Measurements from ENCODE around the gene USP32.
"Not testable (repeated sequence)": the region's sequence is repeated elsewhere in the genome, so short reads cannot be mapped to it uniquely, and the experiment has no call there.

Gene USP32

GRCh38 chr17:60387666-60388065, 4.3 kb downstream of the USP32 start:
- FAIRE-seq = no peak
- DNase-seq (ENCODE audit: insufficient read length) = no peak
- TF ChIP-seq POLR2AphosphoS5 (IDR thresholded peaks at IDR 0.05; ENCODE audit: low read depth, low read length) (no peak), POLR2A (IDR thresholded peaks at IDR 0.05; ENCODE audit: low read depth, low read length) (no peak), TAF1 (IDR thresholded peaks at IDR 0.05; ENCODE audit: borderline replicate concordance, low read depth, low read length) (no peak)

- FAIRE-seq = no peak
- TF ChIP-seq TAF1 (IDR thresholded peaks at IDR 0.05; ENCODE audit: borderline replicate concordance, low read depth, low read length) (no peak), POLR2A (IDR thresholded peaks at IDR 0.05; ENCODE audit: low read depth, low read length) (no peak), POLR2AphosphoS5 (IDR thresholded peaks at IDR 0.05; ENCODE audit: low read depth, low read length) (no peak)
- no peak for DNase-seq (ENCODE audit: insufficient read length)
These were observed 5.5 kb downstream of the USP32 start for GRCh38 chr17:60386147-60387058.

GRCh38 chr17:60384921-60385320, 7.0 kb downstream of the USP32 start:
- not testable (repeated sequence) for FAIRE-seq; DNase-seq (ENCODE audit: insufficient read length)

- DNase-seq (ENCODE audit: insufficient read length) (no peak), FAIRE-seq (no peak)
- no peak for TF ChIP-seq POLR2AphosphoS5 (IDR thresholded peaks at IDR 0.05; ENCODE audit: low read depth, low read length)
- TF ChIP-seq TAF1 (IDR thresholded peaks at IDR 0.05; ENCODE audit: borderline replicate concordance, low read depth, low read length) = no peak
- no peak for TF ChIP-seq POLR2A (IDR thresholded peaks at IDR 0.05; ENCODE audit: low read depth, low read length)
These were observed 8.6 kb downstream of the USP32 start for GRCh38 chr17:60383379-60383778.

- no peak for DNase-seq (ENCODE audit: insufficient read length)
- no peak for FAIRE-seq
- TF ChIP-seq TAF1 (IDR thresholded peaks at IDR 0.05; ENCODE audit: borderline replicate concordance, low read depth, low read length) (no peak), POLR2AphosphoS5 (IDR thresholded peaks at IDR 0.05; ENCODE audit: low read depth, low read length) (no peak), POLR2A (IDR thresholded peaks at IDR 0.05; ENCODE audit: low read depth, low read length) (no peak)
These were observed 10.0 kb downstream of the USP32 start for GRCh38 chr17:60381958-60382357.

GRCh38 chr17:60379461-60379860, 12.5 kb downstream of the USP32 start:
- FAIRE-seq; DNase-seq (ENCODE audit: insufficient read length): not testable (repeated sequence)

GRCh38 chr17:60378187-60378586, 13.7 kb downstream of the USP32 start:
- not testable (repeated sequence) for FAIRE-seq; DNase-seq (ENCODE audit: insufficient read length)

- no peak for DNase-seq (ENCODE audit: insufficient read length)
- TF ChIP-seq POLR2A (IDR thresholded peaks at IDR 0.05; ENCODE audit: low read depth, low read length) (no peak), TAF1 (IDR thresholded peaks at IDR 0.05; ENCODE audit: borderline replicate concordance, low read depth, low read length) (no peak), POLR2AphosphoS5 (IDR thresholded peaks at IDR 0.05; ENCODE audit: low read depth, low read length) (no peak)
These were observed 19.0 kb downstream of the USP32 start for GRCh38 chr17:60372790-60373483.

GRCh38 chr17:60371818-60372510, 20.0 kb downstream of the USP32 start:
- no peak for TF ChIP-seq TAF1 (IDR thresholded peaks at IDR 0.05; ENCODE audit: borderline replicate concordance, low read depth, low read length)
- TF ChIP-seq POLR2A (IDR thresholded peaks at IDR 0.05; ENCODE audit: low read depth, low read length) = no peak
- no peak for TF ChIP-seq POLR2AphosphoS5 (IDR thresholded peaks at IDR 0.05; ENCODE audit: low read depth, low read length)
- FAIRE-seq (no peak), DNase-seq (ENCODE audit: insufficient read length) (no peak)

More at GRCh38 chr17:60372790-60373483, 19.0 kb downstream of the USP32 start:
- FAIRE-seq = no peak

- TF ChIP-seq POLR2A (IDR thresholded peaks at IDR 0.05; ENCODE audit: low read depth, low read length) (no peak), POLR2AphosphoS5 (IDR thresholded peaks at IDR 0.05; ENCODE audit: low read depth, low read length) (no peak), TAF1 (IDR thresholded peaks at IDR 0.05; ENCODE audit: borderline replicate concordance, low read depth, low read length) (no peak)
- DNase-seq (ENCODE audit: insufficient read length) (no peak), FAIRE-seq (no peak)
These were observed 20.5 kb downstream of the USP32 start for GRCh38 chr17:60371416-60371815.

GRCh38 chr17:60369727-60370126, 22.2 kb downstream of the USP32 start:
- no peak for FAIRE-seq
- no peak for DNase-seq (ENCODE audit: insufficient read length)
- TF ChIP-seq POLR2A (IDR thresholded peaks at IDR 0.05; ENCODE audit: low read depth, low read length) = no peak

Measured in GM12892 (cell line).